Lung (tissue), 12 donors: ENCODE results near the gene PARD6B. TPM values are rescaled to one million over a fixed set of nuclear protein-coding genes. Genes with fewer than 3 reads are reported as not detected.

Experiments used
- ATAC-seq: fragments of 200-7000 bp; cut with Tn5 transposase; one replicate; pipeline ENCODE4 v1.9.1; 2020; ENCODE audit warnings: moderate number of reproducible peaks; ENCODE audit not compliant: insufficient read depth, low FRiP score
- DNase-seq, 3 donors: peaks; one replicate each; pipeline ENCODE4 v3.0.0-alpha.2; 2013 to 2017
- H3K27ac ChIP-seq, 2 donors: one replicate each; pipeline ENCODE4 v1.5.1; 2013; ENCODE audit warnings: mild to moderate bottlenecking in 2 of 2, moderate library complexity in 2 of 2, control low read depth in 1 of 2, inconsistent platforms in 1 of 2, low read depth in 1 of 2, low read length in 1 of 2
- H3K27me3 ChIP-seq, 3 donors: one replicate each; pipeline ENCODE4 v1.5.1; 2013; ENCODE audit warnings: low read length in 2 of 3; ENCODE audit not compliant: control insufficient read depth in 3 of 3, insufficient read depth in 3 of 3
- H3K36me3 ChIP-seq, 4 donors: one replicate each; pipeline ENCODE4 v1.5.1; 2013; ENCODE audit warnings: low read length in 4 of 4, mild to moderate bottlenecking in 1 of 4, moderate library complexity in 1 of 4; ENCODE audit not compliant: control insufficient read depth in 4 of 4, insufficient read depth in 4 of 4
- H3K4me1 ChIP-seq, 5 donors: one replicate each; pipeline ENCODE4 v1.5.1; 2013; ENCODE audit warnings: low read length in 5 of 5, mild to moderate bottlenecking in 2 of 5, moderate library complexity in 1 of 5; ENCODE audit not compliant: control insufficient read depth in 5 of 5, insufficient read depth in 5 of 5
- H3K4me3 ChIP-seq: one replicate; pipeline ENCODE4 v1.5.1; 2013; ENCODE audit warnings: mild to moderate bottlenecking, control low read depth, moderate library complexity
- H3K9ac ChIP-seq, 2 donors: one replicate each; pipeline ENCODE4 v1.5.1; 2013; ENCODE audit warnings: low read length in 2 of 2, control low read depth in 1 of 2; ENCODE audit not compliant: insufficient read depth in 1 of 2
- H3K9me3 ChIP-seq, 4 donors: one replicate each; pipeline ENCODE4 v1.5.1; 2013; ENCODE audit warnings: low read length in 3 of 4, mild to moderate bottlenecking in 1 of 4, moderate library complexity in 1 of 4; ENCODE audit not compliant: control insufficient read depth in 4 of 4, insufficient read depth in 3 of 4
- WGBS, 2 donors: extraction: QIAGEN DNeasy Blood & Tissue Kit; methylation state at CpG; one replicate each; pipeline ENCODE4 v1.1.7; 2013; 5-methylcytosine and 5-hydroxymethylcytosine counted together
- polyA plus RNA-seq, 2 donors: library from polyadenylated mRNA; stranded (reverse); fragments of 200-250 nt; gene quantifications; one replicate each; pipeline ENCODE4 v1.2.1, GENCODE V29; 2013
- total RNA-seq, 2 donors: library from RNA; depleted of rRNA in 1 of 2; stranded (reverse); fragments of >200 nt in 1 of 2; gene quantifications; one replicate each; pipeline ENCODE4 v1.2.1, GENCODE V29; 2014 to 2021
- TF ChIP-seq, protein P1 (sequence below): IDR thresholded peaks from 2 replicates; pipeline ENCODE4 v1.5.1; 2012; ENCODE audit warnings: mild to moderate bottlenecking; ENCODE audit errors: control extremely low read depth, extremely low read depth
- donor health status: control.
- donor health status: control.
- donor health status: Bipolar disorder and iron deficiency.
- donor health status: healthy.
- donor health status: DM: yes; HTN: yes; CAD: no.

PARD6B gene
- total and polyA plus RNA-seq, 4 donors = 2.0 to 41.8 (median 25.8) TPM

DNA sequence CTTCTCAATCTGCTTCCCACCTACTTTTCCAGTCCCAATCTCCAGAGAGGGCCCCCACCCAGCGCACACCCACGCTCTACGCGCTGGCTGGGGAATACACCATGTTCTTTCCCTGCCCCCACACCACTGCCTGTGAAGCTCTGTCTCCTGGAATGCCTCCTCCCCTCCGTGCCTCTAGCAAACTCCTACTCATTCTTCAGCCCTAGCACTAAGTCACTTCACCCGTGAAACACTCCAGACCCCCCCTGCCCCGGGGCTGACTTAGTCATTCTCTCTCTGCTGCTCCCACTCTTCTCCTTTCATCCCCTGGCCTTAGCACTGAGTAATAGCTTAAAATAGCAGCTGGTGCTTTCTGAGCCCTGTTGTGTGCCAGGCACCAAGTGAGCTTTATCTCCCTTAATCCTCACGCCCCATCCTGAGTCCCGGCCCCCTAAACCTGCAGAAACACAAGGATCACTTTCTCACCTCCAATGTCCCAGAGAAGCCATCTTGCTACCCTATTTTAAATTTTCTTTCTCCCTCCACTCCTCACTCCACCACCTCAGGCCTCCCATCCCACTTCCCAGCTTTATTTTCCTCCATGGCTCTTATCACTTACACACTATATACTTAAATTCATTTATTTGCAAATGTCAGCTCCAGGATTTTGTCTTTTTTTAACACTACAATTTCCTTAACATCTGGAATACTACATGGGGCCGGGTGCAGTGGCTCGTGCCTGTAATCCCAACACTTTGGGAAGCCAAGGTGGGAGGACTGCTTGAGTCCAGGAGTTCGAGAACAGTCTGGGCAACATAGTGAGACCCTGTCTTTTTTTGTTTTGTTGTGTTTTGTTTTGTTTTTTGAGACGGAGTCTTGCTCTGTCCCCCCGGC lies 6.3 kb upstream of the PARD6B start:
- TF ChIP-seq, protein P1, sequence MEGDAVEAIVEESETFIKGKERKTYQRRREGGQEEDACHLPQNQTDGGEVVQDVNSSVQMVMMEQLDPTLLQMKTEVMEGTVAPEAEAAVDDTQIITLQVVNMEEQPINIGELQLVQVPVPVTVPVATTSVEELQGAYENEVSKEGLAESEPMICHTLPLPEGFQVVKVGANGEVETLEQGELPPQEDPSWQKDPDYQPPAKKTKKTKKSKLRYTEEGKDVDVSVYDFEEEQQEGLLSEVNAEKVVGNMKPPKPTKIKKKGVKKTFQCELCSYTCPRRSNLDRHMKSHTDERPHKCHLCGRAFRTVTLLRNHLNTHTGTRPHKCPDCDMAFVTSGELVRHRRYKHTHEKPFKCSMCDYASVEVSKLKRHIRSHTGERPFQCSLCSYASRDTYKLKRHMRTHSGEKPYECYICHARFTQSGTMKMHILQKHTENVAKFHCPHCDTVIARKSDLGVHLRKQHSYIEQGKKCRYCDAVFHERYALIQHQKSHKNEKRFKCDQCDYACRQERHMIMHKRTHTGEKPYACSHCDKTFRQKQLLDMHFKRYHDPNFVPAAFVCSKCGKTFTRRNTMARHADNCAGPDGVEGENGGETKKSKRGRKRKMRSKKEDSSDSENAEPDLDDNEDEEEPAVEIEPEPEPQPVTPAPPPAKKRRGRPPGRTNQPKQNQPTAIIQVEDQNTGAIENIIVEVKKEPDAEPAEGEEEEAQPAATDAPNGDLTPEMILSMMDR = no peak
- peak overlapping the region; percentile 28 to 85 for H3K27ac ChIP-seq
- H3K9me3 ChIP-seq = no peaks in the 10 kb centered on the region
- ATAC-seq = peak; percentile 86
- 55 to 78% methylated on average over 14 of the region's 14 CpGs for WGBS, 2 donors
- DNase-seq = peak in 1 of 3 donors; percentile 31
- peaks cover 1 to 16% (median 7%) of the 10 kb centered on the region in 5 donors for H3K4me1 ChIP-seq
- H3K27me3 ChIP-seq = no peaks in the 10 kb centered on the region
- H3K9ac ChIP-seq = no peak overlapping the region
- H3K36me3 ChIP-seq = no peaks in the 10 kb centered on the region
- H3K4me3 ChIP-seq = no peak overlapping the region

DNA sequence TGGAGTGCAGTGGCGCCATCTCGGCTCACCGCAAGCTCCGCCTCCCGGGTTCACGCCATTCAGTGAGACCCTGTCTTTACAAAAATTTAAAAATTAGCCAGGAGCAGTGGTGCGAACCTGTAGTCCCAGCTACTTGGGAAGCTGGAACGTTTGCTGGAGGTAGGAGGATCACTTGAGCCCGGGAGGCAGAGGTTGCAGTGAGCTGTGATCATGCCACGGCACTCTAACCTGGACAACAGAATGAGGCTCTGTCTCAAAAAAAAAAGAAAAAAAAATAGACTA lies 5.7 kb upstream of the PARD6B start:
- Histone ChIP-seq H3K27me3 (no peaks in the 10 kb centered on the region), H3K36me3 (no peaks in the 10 kb centered on the region), H3K4me3 (no peak overlapping the region), H3K9ac (no peak overlapping the region), H3K4me1 (peaks cover 4 to 19% (median 12%) of the 10 kb centered on the region in 5 donors), H3K9me3 (no peaks in the 10 kb centered on the region), H3K27ac (peak overlapping the region in 1 of 2 donors; percentile 75)
- WGBS, 2 donors = 89 to 90% methylated on average over 10 of the region's 10 CpGs
- ATAC-seq (no peak), DNase-seq (no peak)
- TF ChIP-seq, protein P1 = no peak

DNA sequence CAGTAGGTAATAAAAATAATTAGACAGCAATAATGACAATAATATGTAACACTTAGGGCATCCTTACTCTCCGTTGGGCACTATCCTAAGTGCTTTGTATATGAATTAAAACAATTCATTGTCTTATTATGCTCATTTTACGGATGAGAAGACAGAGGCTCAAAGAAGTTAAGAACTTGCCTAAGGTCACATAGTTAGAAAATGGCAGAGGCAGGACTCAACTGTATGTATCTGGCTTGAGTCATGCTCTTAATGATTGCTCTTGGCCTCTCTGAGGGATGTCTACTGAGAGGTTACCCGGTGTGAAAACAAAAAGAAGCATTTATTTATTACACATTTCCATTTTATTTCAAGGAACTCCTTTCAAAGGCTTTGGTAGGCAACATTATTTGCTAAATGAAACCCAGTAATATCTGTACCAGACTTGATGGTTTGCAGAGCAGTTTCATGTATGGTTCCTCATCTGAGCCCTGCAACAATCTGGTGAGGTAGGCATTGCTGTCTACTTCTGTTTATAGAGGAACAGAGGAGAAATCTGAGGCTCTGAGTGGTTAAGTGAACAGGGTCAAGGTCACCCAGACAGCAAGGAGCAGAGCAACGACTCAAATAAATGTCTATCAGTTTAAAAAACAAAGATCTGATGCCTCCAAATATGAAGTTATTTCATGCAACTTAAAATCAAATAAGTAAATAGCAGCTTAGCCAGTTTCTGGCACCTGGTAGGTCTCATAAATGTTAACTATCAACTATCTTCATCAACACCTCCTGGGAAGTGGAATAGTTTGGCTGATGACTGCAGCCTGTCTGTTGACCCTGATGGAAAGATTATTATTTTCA lies 4.2 kb upstream of the PARD6B start:
- TF ChIP-seq, protein P1 = no peak
- H3K9me3 ChIP-seq = no peaks in the 10 kb centered on the region
- H3K4me1 ChIP-seq = peaks cover 4 to 19% (median 12%) of the 10 kb centered on the region in 5 donors
- peaks cover 0 to 3% (median 3%) of the 10 kb centered on the region in 3 donors for H3K27me3 ChIP-seq
- H3K4me3 ChIP-seq = no peak overlapping the region
- 76 to 84% methylated on average over 4 of the region's 4 CpGs for WGBS, 2 donors
- no peak overlapping the region for H3K9ac ChIP-seq
- H3K27ac ChIP-seq = no peak overlapping the region
- no peak for ATAC-seq
- no peak for DNase-seq
- no peaks in the 10 kb centered on the region for H3K36me3 ChIP-seq
